ENCODE data around the gene DNASE1L1. TPM values are rescaled to one million over a fixed set of nuclear protein-coding genes. Genes with fewer than 3 reads are reported as not detected.

DNASE1L1 gene
- total RNA-seq, 4 donors from 2014 or later = 11.1 to 29.3 (median 22.3) TPM

- 50% methylated on average over 2 of the region's 10 CpGs; no CpG with 5 or more reads in 1 of the 2 donors for WGBS, 2 donors (ENCODE audit: low coverage in 1 of 2)
- TF ChIP-seq CTCF (IDR thresholded peaks at IDR 0.05) (no peak), POLR2AphosphoS5 (IDR thresholded peaks at IDR 0.05) (no peak), POLR2A (IDR thresholded peaks at IDR 0.05) (no peak), EP300 (IDR thresholded peaks at IDR 0.05) (no peak)
- no peak for ATAC-seq
- no peaks in the 10 kb centered on the region for H3K9me3 ChIP-seq
- no peaks in the 10 kb centered on the region for H3K27me3 ChIP-seq
- peaks cover 0 to 44% (median 2%) of the 10 kb centered on the region in 3 donors for H3K4me1 ChIP-seq
- H3K4me3 ChIP-seq = peak overlapping the region; percentile 63 to 74
- H3K27ac ChIP-seq = peak overlapping the region; percentile 94 to 100 (median 98)
- peaks cover 0 to 9% of the 10 kb centered on the region in 2 donors for H3K36me3 ChIP-seq
Observed at GRCh38 chrX:154375156-154375504, 33.9 kb downstream of the DNASE1L1 start.

- Histone ChIP-seq H3K4me3 (peak within 1 kb of the TSS; percentile 63 to 74), H3K4me1 (peaks cover 0 to 42% (median 2%) of the 10 kb centered on the region in 3 donors), H3K27ac (peak within 1 kb of the TSS; percentile 94 to 100 (median 98)), H3K36me3 (peaks cover 0 to 12% of the 10 kb centered on the region in 2 donors), H3K9me3 (no peaks in the 10 kb centered on the region), H3K27me3 (no peaks in the 10 kb centered on the region)
- no CpG with 5 or more reads among the region's 95 CpGs for WGBS, 2 donors (ENCODE audit: low coverage in 1 of 2)
- ATAC-seq = peak; percentile 1
- TF ChIP-seq POLR2AphosphoS5 (IDR thresholded peaks at IDR 0.05) (peak; percentile 59), POLR2A (IDR thresholded peaks at IDR 0.05) (peak; percentile 84 to 86), EP300 (IDR thresholded peaks at IDR 0.05) (no peak), CTCF (IDR thresholded peaks at IDR 0.05) (peak in 2 of 4 experiments; percentile 3 to 19)
Observed at GRCh38 chrX:154374313-154375155, 34.5 kb downstream of the DNASE1L1 start, which contains the start of gene FLNA. Gene FLNA (minus strand): TSS chrX:154374634. CDS start chrX:154371245, 3,389 bp downstream.

GRCh38 chrX:154373340-154374306 is 35.4 kb downstream of the DNASE1L1 start:
- peak; percentile 73 for TF ChIP-seq POLR2AphosphoS5 (IDR thresholded peaks at IDR 0.05)
- no peak for TF ChIP-seq EP300 (IDR thresholded peaks at IDR 0.05)
- peak in 1 of 2 donors; percentile 43 for TF ChIP-seq POLR2A (IDR thresholded peaks at IDR 0.05)
- peak in 2 of 4 experiments; percentile 21 to 58 for TF ChIP-seq CTCF (IDR thresholded peaks at IDR 0.05)
- ATAC-seq = no peak

GRCh38 chrX:154372612-154373022 is 36.4 kb downstream of the DNASE1L1 start:
- H3K27me3 ChIP-seq = no peaks in the 10 kb centered on the region
- H3K4me3 ChIP-seq = peak overlapping the region; percentile 63 to 74
- H3K9me3 ChIP-seq = no peaks in the 10 kb centered on the region
- H3K27ac ChIP-seq = peak overlapping the region; percentile 94 to 99 (median 96)
- no peak for TF ChIP-seq CTCF (IDR thresholded peaks at IDR 0.05)
- peak; percentile 58 for TF ChIP-seq POLR2AphosphoS5 (IDR thresholded peaks at IDR 0.05)
- H3K4me1 ChIP-seq = peaks cover 0 to 54% (median 11%) of the 10 kb centered on the region in 3 donors
- peaks cover 0 to 17% of the 10 kb centered on the region in 2 donors for H3K36me3 ChIP-seq
- no peak for ATAC-seq
- WGBS, 2 donors (ENCODE audit: low coverage in 1 of 2) = 0 to 27% methylated on average over 1 to 3 of the region's 5 CpGs

More at GRCh38 chrX:154373340-154374306, 35.4 kb downstream of the DNASE1L1 start:
- H3K27ac ChIP-seq = peak overlapping the region; percentile 94 to 99 (median 96)
- WGBS, 2 donors (ENCODE audit: low coverage in 1 of 2) = 0 to 14% methylated on average over 1 to 3 of the region's 23 CpGs
- no peaks in the 10 kb centered on the region for H3K27me3 ChIP-seq
- H3K4me3 ChIP-seq = peak overlapping the region; percentile 63 to 74
- no peaks in the 10 kb centered on the region for H3K9me3 ChIP-seq
- peaks cover 0 to 12% of the 10 kb centered on the region in 2 donors for H3K36me3 ChIP-seq
- H3K4me1 ChIP-seq = peaks cover 0 to 48% (median 2%) of the 10 kb centered on the region in 3 donors
